Omental fat pad (tissue), 4 donors: ENCODE results near the gene DNM1. TPM values are rescaled to one million over a fixed set of nuclear protein-coding genes. Genes with fewer than 3 reads are reported as not detected.

Experiments
- ATAC-seq: fragments of 150-250 bp; one replicate; pipeline ENCODE4 v1.9.1; 2016; ENCODE audit warnings: mild to moderate bottlenecking, moderate library complexity; ENCODE audit not compliant: low FRiP score
- DNase-seq: peaks from one replicate; pipeline ENCODE4 v3.0.0-alpha.2; 2019; ENCODE audit warnings: low spot score
- total RNA-seq, 4 donors: library from RNA; depleted of rRNA; stranded (reverse); fragments of >200 nt; gene quantifications; one replicate each; pipeline ENCODE4 v1.1.0, GENCODE V29; 2016
- TF ChIP-seq, protein P1 (sequence below), 3 donors: fragments of 450-650 bp; IDR thresholded peaks; one replicate each; pipeline ENCODE4 v1.5.1; 2016 to 2017; ENCODE audit warnings: antibody characterized with exemption in 3 of 3, mild to moderate bottlenecking in 3 of 3, moderate library complexity in 2 of 3

The DNM1 gene
- total RNA-seq, 4 donors from 2014 or later: 4.0 to 60.5 (median 20.0) TPM

- ATAC-seq (no peak), DNase-seq (no peak)
- TF ChIP-seq, protein P1, sequence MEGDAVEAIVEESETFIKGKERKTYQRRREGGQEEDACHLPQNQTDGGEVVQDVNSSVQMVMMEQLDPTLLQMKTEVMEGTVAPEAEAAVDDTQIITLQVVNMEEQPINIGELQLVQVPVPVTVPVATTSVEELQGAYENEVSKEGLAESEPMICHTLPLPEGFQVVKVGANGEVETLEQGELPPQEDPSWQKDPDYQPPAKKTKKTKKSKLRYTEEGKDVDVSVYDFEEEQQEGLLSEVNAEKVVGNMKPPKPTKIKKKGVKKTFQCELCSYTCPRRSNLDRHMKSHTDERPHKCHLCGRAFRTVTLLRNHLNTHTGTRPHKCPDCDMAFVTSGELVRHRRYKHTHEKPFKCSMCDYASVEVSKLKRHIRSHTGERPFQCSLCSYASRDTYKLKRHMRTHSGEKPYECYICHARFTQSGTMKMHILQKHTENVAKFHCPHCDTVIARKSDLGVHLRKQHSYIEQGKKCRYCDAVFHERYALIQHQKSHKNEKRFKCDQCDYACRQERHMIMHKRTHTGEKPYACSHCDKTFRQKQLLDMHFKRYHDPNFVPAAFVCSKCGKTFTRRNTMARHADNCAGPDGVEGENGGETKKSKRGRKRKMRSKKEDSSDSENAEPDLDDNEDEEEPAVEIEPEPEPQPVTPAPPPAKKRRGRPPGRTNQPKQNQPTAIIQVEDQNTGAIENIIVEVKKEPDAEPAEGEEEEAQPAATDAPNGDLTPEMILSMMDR (IDR thresholded peaks at IDR 0.05): no peak
These were observed 47.9 kb downstream of the DNM1 start for GRCh38 chr9:128250839-128251731.

DNA sequence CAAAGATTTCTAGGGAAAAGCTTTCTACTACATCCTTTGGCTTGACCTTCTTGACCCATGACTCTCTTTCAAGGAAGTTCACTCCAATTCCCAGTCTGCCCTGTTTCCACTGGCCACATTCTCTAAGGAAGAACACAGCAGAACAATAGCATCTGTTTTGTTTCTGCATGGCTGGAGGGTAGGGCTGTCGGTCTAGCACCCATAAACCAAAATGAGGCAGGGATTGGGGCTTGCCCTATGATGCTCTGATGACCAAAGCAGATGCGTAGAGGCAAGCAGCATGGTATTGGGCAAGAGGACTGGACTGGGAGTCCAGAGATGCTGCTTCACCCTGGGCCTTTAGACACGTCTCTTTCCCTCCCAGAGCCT, 48.5 kb downstream of the DNM1 start:
- DNase-seq (no peak), ATAC-seq (no peak)
- TF ChIP-seq, protein P1 (IDR thresholded peaks at IDR 0.05): no peak

DNA sequence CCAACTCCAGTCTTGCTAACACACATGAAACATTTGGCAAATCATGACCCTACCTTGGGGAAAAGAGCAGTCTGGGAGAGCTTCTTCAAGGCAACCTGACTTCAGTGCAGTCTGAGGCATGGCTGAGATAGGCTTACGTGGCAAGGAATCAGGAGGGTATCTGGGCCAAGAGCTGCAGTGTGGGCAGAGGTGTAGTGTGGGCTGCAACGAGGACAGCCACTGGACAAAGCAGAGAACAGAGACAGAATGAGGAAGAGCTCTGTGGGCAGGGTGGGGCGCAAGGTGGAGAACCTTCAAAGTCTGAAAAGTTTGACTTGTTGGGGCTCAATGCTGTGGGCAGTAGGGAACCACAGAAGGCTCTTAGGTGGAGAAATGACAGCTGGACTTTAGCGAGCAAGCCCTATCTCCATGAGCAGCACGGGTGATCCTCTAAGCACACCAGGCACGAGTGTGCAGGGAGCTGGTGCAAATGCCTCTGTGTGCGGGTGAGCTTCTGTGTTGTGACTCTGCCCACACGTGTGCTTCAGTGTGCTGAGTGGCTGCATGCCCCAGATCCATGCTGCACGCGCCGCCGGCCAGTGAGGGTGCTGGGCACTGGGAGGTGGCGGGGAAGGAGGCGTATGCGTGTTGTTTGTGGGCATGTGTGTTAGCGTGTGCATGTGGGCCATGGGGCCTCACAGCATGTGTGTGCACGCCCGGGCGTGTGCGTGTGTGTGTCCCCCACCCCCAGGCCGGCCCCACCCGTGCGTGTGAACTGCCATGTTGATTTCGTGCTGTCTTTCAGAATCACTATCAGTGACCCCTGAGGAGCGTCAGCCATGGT, 49.3 kb downstream of the DNM1 start:
- TF ChIP-seq, protein P1 (IDR thresholded peaks at IDR 0.05): no peak
- no peak for ATAC-seq

DNA sequence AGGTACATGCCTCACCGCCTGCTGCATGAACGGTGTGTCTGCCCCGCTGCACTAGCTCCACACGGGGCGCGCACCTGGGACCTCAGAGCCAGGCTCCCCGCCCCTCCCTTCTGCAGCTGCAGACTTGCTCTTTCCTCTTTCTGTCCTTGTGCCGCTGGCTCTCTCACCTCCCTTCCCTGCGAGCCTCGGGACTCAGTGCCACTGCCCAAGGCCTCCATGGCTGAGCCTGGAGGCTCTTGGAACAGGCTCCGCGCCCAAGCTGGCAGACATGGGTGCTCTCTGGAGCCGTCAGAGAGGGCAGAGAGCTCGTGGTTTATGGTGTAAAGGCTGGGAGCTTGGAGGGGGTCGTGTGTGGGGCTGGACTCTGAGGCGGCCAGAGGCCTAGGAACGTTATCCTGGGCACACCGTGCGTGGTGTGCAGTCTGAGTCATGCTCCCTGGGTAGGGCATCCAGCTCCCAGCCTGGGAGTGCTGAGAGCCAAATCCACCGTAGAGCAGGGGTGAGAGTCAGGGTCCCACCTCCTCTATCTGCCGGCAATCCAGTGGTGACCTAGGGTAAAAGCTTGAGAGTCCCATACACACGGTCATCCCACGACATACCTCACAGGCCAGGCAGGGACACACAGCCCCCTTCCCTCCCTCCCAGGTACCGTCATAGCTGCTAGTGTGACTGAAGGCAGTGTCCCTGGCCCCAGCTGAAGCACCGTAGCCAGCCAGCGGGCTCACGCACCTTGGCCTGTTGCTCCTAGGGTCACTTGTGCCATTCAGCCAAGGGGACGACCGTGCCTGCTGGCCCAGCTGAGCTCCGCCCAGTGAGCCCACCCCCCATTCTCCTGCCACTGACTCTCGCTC, 50.2 kb downstream of the DNM1 start:
- TF ChIP-seq, protein P1 (IDR thresholded peaks at IDR 0.05): no peak
- ATAC-seq: no peak
- DNase-seq: no peak

More for the DNA sequence above, 49.3 kb downstream of the DNM1 start:
- no peak for DNase-seq

DNA sequence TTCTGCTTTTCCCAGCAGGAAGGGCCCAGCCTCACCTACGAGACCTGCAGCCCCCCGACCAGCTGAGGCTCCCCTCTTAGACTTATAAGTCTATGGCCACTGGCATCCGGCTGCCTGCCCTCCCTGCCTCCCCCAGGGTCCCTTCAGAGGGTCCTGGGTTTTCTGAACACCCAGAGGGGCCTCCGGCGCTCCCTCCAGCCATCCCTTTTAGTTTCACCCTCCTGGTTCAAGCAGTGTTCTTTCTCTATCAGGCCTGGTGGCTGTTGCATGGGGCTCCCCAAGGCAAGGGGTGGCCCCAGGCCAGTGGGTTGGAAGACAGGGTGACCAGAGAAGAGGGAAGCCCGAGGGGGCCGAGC, 50.8 kb downstream of the DNM1 start:
- TF ChIP-seq, protein P1 (IDR thresholded peaks at IDR 0.05): no peak
- no peak for DNase-seq
- no peak for ATAC-seq

DNA sequence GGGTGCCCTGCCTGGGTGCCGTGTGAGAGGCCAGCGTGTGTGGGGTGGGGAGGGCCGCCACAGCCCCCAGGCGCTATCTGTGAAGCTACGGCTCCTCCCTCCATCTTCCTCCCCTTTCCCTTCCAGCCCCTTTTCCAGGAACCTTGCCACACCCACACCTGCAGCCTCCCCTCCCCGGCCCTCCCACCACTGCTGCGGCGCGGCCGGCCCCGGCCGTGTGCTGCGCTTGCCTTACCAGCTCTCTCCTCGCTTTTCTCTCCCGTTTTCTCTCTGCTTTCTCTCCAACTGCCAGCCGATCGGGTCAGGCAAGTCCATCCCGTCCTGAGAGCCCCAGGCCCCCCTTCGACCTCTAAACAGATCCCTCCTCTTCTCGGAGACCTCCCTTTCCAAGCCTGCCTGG, 51.2 kb downstream of the DNM1 start:
- TF ChIP-seq, protein P1 (IDR thresholded peaks at IDR 0.05): no peak
- DNase-seq: no peak
- ATAC-seq: no peak
